ENCODE data around the gene HAGHL. TPM values are rescaled to one million over a fixed set of nuclear protein-coding genes. Genes with fewer than 3 reads are reported as not detected.
A peak's percentile ranks its signal among the peaks of the same experiment; 100 is the strongest.

Gene HAGHL
- total RNA-seq, 1 experiment from 2014 or later, result 74.8 TPM

GRCh38 chr16:706189-707061, 20.5 kb upstream of the HAGHL start (continued):
- TF ChIP-seq ZBTB33 (IDR thresholded peaks at IDR 0.05; ENCODE audit: extremely low read depth, insufficient replicate concordance, low read length) (no peak), ZNF274 (IDR thresholded peaks at IDR 0.05; ENCODE audit: low read depth, low read length) (no peak), FOSL1 (IDR thresholded peaks at IDR 0.05; ENCODE audit: low read depth) (no peak), RAD21 (IDR thresholded peaks at IDR 0.05; ENCODE audit: low read depth) (no peak), SRF (IDR thresholded peaks at IDR 0.05; ENCODE audit: low read depth) (no peak), MAX (IDR thresholded peaks at IDR 0.05) (no peak)

GRCh38 chr16:707062-707538, 19.8 kb upstream of the HAGHL start:
- no peak overlapping the region for H3K4me2 ChIP-seq (ENCODE audit: low read length)
- RAD21 ChIA-PET (ENCODE audit: low non-redundant PET in 1 of 2, low total read pairs in 2 of 2, uncharacterized antibody in 2 of 2, unreplicated experiment in 2 of 2), result no interaction called here

More at GRCh38 chr16:707062-707538, 19.8 kb upstream of the HAGHL start:
- Histone ChIP-seq H3K9me3 (ENCODE audit: control insufficient read depth in 1 of 2, insufficient read depth in 1 of 2, low read depth in 1 of 2, low read length in 2 of 2) (no peaks in the 10 kb centered on the region), H3K36me3 (ENCODE audit: control insufficient read depth in 1 of 2, insufficient read depth in 2 of 2, low read length in 2 of 2) (no peaks in the 10 kb centered on the region; a peak in 2 of 4 replicates), H3K9ac (ENCODE audit: low read length) (no peak overlapping the region), H3K4me1 (ENCODE audit: control insufficient read depth in 1 of 2, insufficient read depth in 2 of 2, low read length in 2 of 2) (peaks cover 3 to 40% of the 10 kb centered on the region in 2 experiments), H3K27me3 (ENCODE audit: insufficient read depth, low read length) (no peaks in the 10 kb centered on the region), H3K4me3 (replicated peaks in 1 of 2; ENCODE audit: low read depth in 1 of 2, low read length in 2 of 2) (no peak overlapping the region), H2AFZ (ENCODE audit: low read depth, low read length, poor library complexity, severe bottlenecking) (no peak overlapping the region), H4K20me1 (ENCODE audit: insufficient read depth) (no peaks in the 10 kb centered on the region), H3K79me2 (ENCODE audit: insufficient read depth, low read length) (peaks cover 30% of the 10 kb centered on the region), H3K9me2 (ENCODE audit: insufficient read depth) (no peaks in the 10 kb centered on the region), H3K27ac (ENCODE audit: low read depth, low read length) (peak overlapping the region; percentile 18; the same call in 1 of the 2 replicates)
- no peak for DNase-seq (ENCODE audit: low read depth, low spot score)
- TF ChIP-seq MAX (IDR thresholded peaks at IDR 0.05) (no peak), ATF3 (IDR thresholded peaks at IDR 0.05) (no peak), EZH2 (IDR thresholded peaks at IDR 0.05) (no peak), ZFX (IDR thresholded peaks at IDR 0.05) (no peak), ZBTB33 (IDR thresholded peaks at IDR 0.05; ENCODE audit: extremely low read depth, insufficient replicate concordance, low read length) (no peak), ZNF274 (IDR thresholded peaks at IDR 0.05; ENCODE audit: low read depth, low read length) (no peak), JUND (IDR thresholded peaks at IDR 0.05) (no peak), FOSL1 (IDR thresholded peaks at IDR 0.05; ENCODE audit: low read depth) (no peak), EZH2phosphoT487 (IDR thresholded peaks at IDR 0.05; ENCODE audit: borderline replicate concordance) (no peak), TCF7L2 (IDR thresholded peaks at IDR 0.05; ENCODE audit: borderline replicate concordance, extremely low read depth, insufficient read depth, insufficient read length) (no peak), POLR2AphosphoS5 (IDR thresholded peaks at IDR 0.05; ENCODE audit: low read depth, low read length) (no peak), SRF (IDR thresholded peaks at IDR 0.05; ENCODE audit: low read depth) (no peak), YY1 (IDR thresholded peaks at IDR 0.05; ENCODE audit: extremely low read depth, insufficient replicate concordance, low read depth, low read length) (no peak), ELF1 (IDR thresholded peaks at IDR 0.05; ENCODE audit: borderline replicate concordance, low read depth) (no peak), EGR1 (IDR thresholded peaks at IDR 0.05; ENCODE audit: low read depth) (no peak), SIN3A (IDR thresholded peaks at IDR 0.05; ENCODE audit: low read depth) (no peak)
- CTCF ChIA-PET, result no interaction called here
- intact Hi-C loops (cut with micrococcal nuclease), result no loop called here
- POLR2A ChIA-PET, result interaction anchor here (1.4 to 1.7 kb wide), 2 partner anchors 13 to 81 kb away, joined by 4 to 7 read pairs; partner anchors contain the start of genes CHTF18 and RPUSD1
- no TSS peak for BruUV-seq (replicated peaks)
- no peak for ATAC-seq
